Brain microvascular endothelial cell (primary cell): Measurements from ENCODE around the gene HRH4.

Experiments
- DNase-seq: peaks from one replicate; pipeline ENCODE4 v3.0.0-alpha.2; 2020
- H3K27ac ChIP-seq: fragments of 250-450 bp; sonication (Bioruptor Pico); 2 replicates; pipeline ENCODE4 v1.5.1; 2020; ENCODE audit warnings: mild to moderate bottlenecking, moderate library complexity
- H3K27me3 ChIP-seq: fragments of 250-450 bp; sonication (Bioruptor Pico); replicated peaks from 2 replicates; pipeline ENCODE4 v1.5.1; 2020; ENCODE audit warnings: mild to moderate bottlenecking
- H3K36me3 ChIP-seq: fragments of 250-450 bp; sonication (Bioruptor Pico); replicated peaks from 2 replicates; pipeline ENCODE4 v1.5.1; 2020; ENCODE audit warnings: mild to moderate bottlenecking
- H3K4me3 ChIP-seq: 2 replicates; pipeline ENCODE4 v1.5.1; 2011; ENCODE audit warnings: low read depth, mild to moderate bottlenecking, control low read depth, low read length, moderate library complexity
- CTCF ChIP-seq: IDR thresholded peaks from 2 replicates; pipeline ENCODE4 v1.5.1; 2011; ENCODE audit warnings: low read depth, mild to moderate bottlenecking, moderate library complexity, low read length, control low read depth, inconsistent platforms; ENCODE audit errors: missing control alignments
- in situ Hi-C: cut with HindIII; loops from 2 replicates; pipeline ENCODE4 v1.10.0; 2017; ENCODE audit warnings: low sequenced_read_pairs, low pct_ligation_motif_present

The HRH4 gene

GRCh38 chr18:24491927-24492834, 31.7 kb downstream of the HRH4 start:
- Histone ChIP-seq H3K4me3 (no peak overlapping the region), H3K27me3 (no peaks in the 10 kb centered on the region), H3K36me3 (no peaks in the 10 kb centered on the region), H3K27ac (no peak overlapping the region)
- TF ChIP-seq CTCF: no peak
- no peak for DNase-seq
- in situ Hi-C loops: no loop called here

GRCh38 chr18:24494586-24494985, 34.1 kb downstream of the HRH4 start:
- no peak for TF ChIP-seq CTCF
- in situ Hi-C loops: no loop called here
- H3K27me3 ChIP-seq: no peaks in the 10 kb centered on the region
- no peak for DNase-seq
- H3K36me3 ChIP-seq: no peaks in the 10 kb centered on the region
- H3K27ac ChIP-seq: no peak overlapping the region
- no peak overlapping the region for H3K4me3 ChIP-seq

GRCh38 chr18:24497031-24497754, 36.8 kb downstream of the HRH4 start:
- in situ Hi-C loops: no loop called here
- no peak for TF ChIP-seq CTCF
- Histone ChIP-seq H3K36me3 (no peaks in the 10 kb centered on the region), H3K27ac (no peak overlapping the region), H3K4me3 (no peak overlapping the region), H3K27me3 (no peaks in the 10 kb centered on the region)
- DNase-seq: no peak

- H3K27me3 ChIP-seq: no peaks in the 10 kb centered on the region
- in situ Hi-C loops: no loop called here
- H3K27ac ChIP-seq: no peak overlapping the region
- TF ChIP-seq CTCF: no peak
- H3K36me3 ChIP-seq: no peaks in the 10 kb centered on the region
- DNase-seq: no peak
- no peak overlapping the region for H3K4me3 ChIP-seq
Measured at GRCh38 chr18:24499814-24500213, 39.4 kb downstream of the HRH4 start.

- H3K27ac ChIP-seq: no peak overlapping the region
- no peak for TF ChIP-seq CTCF
- H3K27me3 ChIP-seq: no peaks in the 10 kb centered on the region
- DNase-seq: no peak
- in situ Hi-C loops: no loop called here
- no peak overlapping the region for H3K4me3 ChIP-seq
- no peaks in the 10 kb centered on the region for H3K36me3 ChIP-seq
Measured at GRCh38 chr18:24500217-24500616, 39.8 kb downstream of the HRH4 start.
